Epithelial cell of alveolus of lung (primary cell): Measurements from ENCODE around the gene APCDD1. TPM values are rescaled to one million over a fixed set of nuclear protein-coding genes. Genes with fewer than 3 reads are reported as not detected.

Experiments
- total RNA-seq: library from RNA; depleted of rRNA; stranded (reverse); fragments of >200 nt; gene quantifications from 2 replicates; pipeline ENCODE4 v1.2.1, GENCODE V29; 2015

Gene APCDD1
- 5.9 and 20.5 TPM in 2 replicates for total RNA-seq

DNA sequence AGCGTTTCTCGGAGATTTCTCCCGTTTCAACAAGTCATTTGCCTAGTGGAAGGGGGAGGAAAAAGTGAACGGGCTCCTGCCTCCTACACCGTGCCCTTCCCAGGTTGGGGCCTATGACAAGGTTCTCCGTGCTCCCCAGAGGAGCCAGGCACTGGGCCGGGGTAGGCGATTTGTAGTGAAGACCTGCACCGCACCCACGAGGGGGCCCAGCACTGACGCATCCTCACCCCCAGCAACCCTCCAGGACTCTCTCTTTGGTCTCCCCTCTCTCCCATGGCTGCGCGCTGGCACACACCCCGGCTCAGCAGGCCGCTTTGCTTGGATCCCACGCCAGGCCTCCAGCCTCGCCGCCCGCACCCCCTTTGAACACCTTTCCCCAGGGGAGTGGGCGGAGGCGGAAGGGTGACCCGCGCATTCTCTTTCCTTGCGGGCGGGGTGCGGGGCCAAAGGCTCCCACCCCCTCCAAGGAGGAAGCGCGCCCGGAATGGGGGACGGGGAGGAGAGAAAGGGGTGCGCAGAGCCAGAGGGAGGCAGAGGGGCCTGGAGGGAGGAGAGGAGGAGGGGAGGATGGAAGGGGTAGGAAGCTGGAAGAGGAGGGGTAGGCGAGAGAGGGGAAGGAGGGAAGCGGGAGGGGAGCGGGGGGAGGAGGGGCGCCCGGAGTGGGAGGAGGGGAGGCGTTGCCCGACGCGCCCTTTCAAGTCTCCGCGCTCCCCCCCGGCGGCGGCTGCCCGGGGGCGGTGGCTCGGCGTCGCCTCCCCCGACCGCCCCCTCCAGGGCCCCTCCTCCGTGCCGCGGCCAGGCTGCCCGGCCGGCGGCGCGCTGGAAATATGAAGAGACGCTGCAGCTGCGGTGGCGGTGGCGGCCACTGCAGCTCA lies at the start of gene APCDD1:
APCDD1 (plus strand) TSS at position 830 of the 875 bp plus-strand sequence. CDS start 347 bp downstream, outside the sequence.

GRCh38 chr18:10525697-10526560 lies 71.5 kb downstream of the APCDD1 start, which contains the start of gene NAPG:
Gene NAPG, plus strand, starts transcription at chr18:10526027. Its CDS starts 76 bp downstream, at chr18:10526103.

Other genes with a start within 250 kb of the APCDD1 start
- 19.2 and 21.9 TPM in 2 replicates for gene NAPG, start 71.4 kb downstream of the APCDD1 start, total RNA-seq